B cell (primary cell): ENCODE results near the gene RMND1. TPM values are rescaled to one million over a fixed set of nuclear protein-coding genes. Genes with fewer than 3 reads are reported as not detected.

Experiments used
- ATAC-seq: fragments of 200-7000 bp; cut with Tn5 transposase; one replicate; pipeline ENCODE4 v1.10.0; 2021; ENCODE audit warnings: low read depth, mild to moderate bottlenecking, moderate number of reproducible peaks, moderate library complexity
- CTCF ChIA-PET: fragments of 350-600 bp; sonication (Branson Sonifier 250); formaldehyde crosslinking; loops from one replicate; lab custom pipeline; 2021; ENCODE audit warnings: antibody characterized with exemption, inconsistent platforms; lab: Charles Lee
- POLR2A ChIA-PET: fragments of 350-600 bp; sonication (Branson Sonifier 250); formaldehyde crosslinking; loops from one replicate; lab custom pipeline; 2021; ENCODE audit warnings: antibody characterized with exemption; lab: Charles Lee
- DNase-seq: peaks from one replicate; pipeline ENCODE4 v3.0.0; 2013
- H2AFZ ChIP-seq: 2 replicates; pipeline ENCODE4 v1.6.1; 2012; ENCODE audit warnings: mild to moderate bottlenecking, low read depth, low read length; ENCODE audit not compliant: insufficient read depth, poor library complexity, severe bottlenecking
- H3K27ac ChIP-seq, 2 donors: 1 replicate in 1 of 2; 2 replicates in 1 of 2; pipeline ENCODE4 v1.5.1; 2012 to 2013; ENCODE audit warnings: low read length in 2 of 2, mild to moderate bottlenecking in 2 of 2, moderate library complexity in 1 of 2
- H3K27me3 ChIP-seq, 4 experiments: fragments of 200-600 bp in 1 of 4; sonication (generic) in 1 of 4; replicated peaks in 1 of 4; 1 replicate in 2 of 4; 2 replicates in 2 of 4; pipeline versions ENCODE4 v1.6.1 to v1.7.0; 2013 to 2016; ENCODE audit warnings: low read length in 3 of 4, mild to moderate bottlenecking in 2 of 4, mixed read lengths in 1 of 4, moderate library complexity in 1 of 4; ENCODE audit not compliant: insufficient read depth in 4 of 4, control insufficient read depth in 3 of 4; ENCODE audit errors: control extremely low read depth in 1 of 4
- H3K36me3 ChIP-seq, 2 experiments: replicated peaks in 1 of 2; 1 replicate in 1 of 2; 2 replicates in 1 of 2; pipeline versions ENCODE4 v1.6.1 to v1.7.1; 2013; ENCODE audit warnings: low read length in 1 of 2; ENCODE audit not compliant: insufficient read depth in 2 of 2, control insufficient read depth in 1 of 2; ENCODE audit errors: control extremely low read depth in 1 of 2, extremely low read depth in 1 of 2
- H3K4me1 ChIP-seq, 2 donors: fragments of 200-600 bp in 1 of 2; sonication (generic) in 1 of 2; 1 replicate in 1 of 2; 2 replicates in 1 of 2; pipeline versions ENCODE4 v1.5.1 to v1.6.1; 2013 to 2017; ENCODE audit warnings: low read length in 2 of 2; ENCODE audit not compliant: control insufficient read depth in 2 of 2, insufficient read depth in 2 of 2
- H3K4me2 ChIP-seq: replicated peaks from 2 replicates; pipeline ENCODE3; 2012; ENCODE audit warnings: mild to moderate bottlenecking, low read depth, low read length; ENCODE audit not compliant: poor library complexity, severe bottlenecking
- H3K4me3 ChIP-seq, 5 experiments: fragments of 200-600 bp in 1 of 5; sonication (generic) in 1 of 5; 1 replicate in 3 of 5; 2 replicates in 2 of 5; pipeline versions ENCODE4 v1.5.1 to v1.7.0; 2011 to 2016; ENCODE audit warnings: low read length in 4 of 5, mild to moderate bottlenecking in 4 of 5, low read depth in 2 of 5, control low read depth in 1 of 5, moderate library complexity in 1 of 5; ENCODE audit not compliant: insufficient read depth in 1 of 5; ENCODE audit errors: control extremely low read depth in 1 of 5, extremely low read depth in 1 of 5
- H3K79me2 ChIP-seq: fragments of 200-600 bp; sonication (generic); one replicate; pipeline ENCODE4 v1.6.0; 2016; ENCODE audit warnings: low read length; ENCODE audit not compliant: control insufficient read depth, insufficient read depth
- H3K9ac ChIP-seq: fragments of 200-600 bp; sonication (generic); 2 replicates; pipeline ENCODE4 v1.6.1; 2017; ENCODE audit warnings: mild to moderate bottlenecking, low read length, moderate library complexity
- H3K9me3 ChIP-seq, 3 donors: one replicate each; pipeline versions ENCODE4 v1.6.1 to v1.7.1; 2013; ENCODE audit warnings: low read length in 2 of 3; ENCODE audit not compliant: control insufficient read depth in 2 of 3, insufficient read depth in 1 of 3; ENCODE audit errors: control extremely low read depth in 1 of 3
- H4K20me1 ChIP-seq: 2 replicates; pipeline ENCODE4 v1.6.0; 2012; ENCODE audit warnings: mild to moderate bottlenecking, low read length; ENCODE audit not compliant: insufficient read depth, control insufficient read depth, poor library complexity, severe bottlenecking
- H3K27ac Mint-ChIP-seq: one replicate; pipeline ENCODE4 v1.8.0; 2021; ENCODE audit warnings: mixed read lengths
- H3K27me3 Mint-ChIP-seq: one replicate; pipeline ENCODE4 v1.8.0; 2021; ENCODE audit warnings: mixed read lengths
- H3K4me1 Mint-ChIP-seq: one replicate; pipeline ENCODE4 v1.8.0; 2021; ENCODE audit warnings: mixed read lengths
- H3K4me3 Mint-ChIP-seq: one replicate; pipeline ENCODE4 v1.8.0; 2021; ENCODE audit warnings: mixed read lengths
- H3K9me3 Mint-ChIP-seq: one replicate; pipeline ENCODE4 v1.8.0; 2022; ENCODE audit warnings: mixed read lengths; ENCODE audit not compliant: insufficient read depth
- EZH2 ChIP-seq: IDR thresholded peaks from 2 replicates; pipeline ENCODE4 v1.6.1; 2012; ENCODE audit warnings: borderline replicate concordance, low read depth, mild to moderate bottlenecking, moderate library complexity, low read length; ENCODE audit not compliant: insufficient read depth, poor library complexity, severe bottlenecking
- WGBS: methylation state at CpG from one replicate; pipeline ENCODE4 v1.1.5; 2013; ENCODE audit warnings: missing lambda C conversion rate; ENCODE audit not compliant: insufficient coverage; 5-methylcytosine and 5-hydroxymethylcytosine counted together
- intact Hi-C: fragments of 100-400 bp; cut with micrococcal nuclease; formaldehyde crosslinking; loops from one replicate; pipeline ENCODE4 v1.10.0; 2022
- polyA plus RNA-seq: library from polyadenylated mRNA; depleted of rRNA; stranded (reverse); fragments of >200 nt; gene quantifications from 2 replicates; pipeline ENCODE4 v1.2.3, GENCODE V29; 2012
- total RNA-seq, 2 donors: library from RNA; stranded (reverse); fragments of 120-200 nt in 1 of 2; gene quantifications; 1 replicate in 1 of 2; 2 replicates in 1 of 2; pipeline versions ENCODE4 v1.2.3 to v1.2.4, GENCODE V29; 2013 to 2022
- TF ChIP-seq, protein P1 (sequence below): fragments of 200-600 bp; IDR thresholded peaks from one replicate; pipeline ENCODE4 v1.8.0; 2022; ENCODE audit warnings: antibody characterized with exemption, mild to moderate bottlenecking

Gene RMND1
- total and polyA plus RNA-seq, 2 donors (not counting 1 experiment from before 2014, with no cell fraction given), result 4.3 to 15.7 TPM

- Mint-ChIP-seq H3K4me1 (peaks cover 60% of the 10 kb centered on the region), H3K27ac (peak overlapping the region; percentile 50), H3K4me3 (peak overlapping the region; percentile 99), H3K27me3 (no peaks in the 10 kb centered on the region), H3K9me3 (no peaks in the 10 kb centered on the region)
- peak overlapping the region in 1 of 2 donors; percentile 80 for H3K27ac ChIP-seq
- H2AFZ ChIP-seq, result no peak overlapping the region
- peaks cover 43 to 51% of the 10 kb centered on the region in 2 donors for H3K4me1 ChIP-seq
- H3K9ac ChIP-seq, result no peak overlapping the region
- H4K20me1 ChIP-seq, result peaks cover 63% of the 10 kb centered on the region
- peaks cover 2 to 8% of the 10 kb centered on the region in 2 experiments for H3K36me3 ChIP-seq
- H3K4me3 ChIP-seq, result no peak overlapping the region
- peaks cover 58% of the 10 kb centered on the region for H3K79me2 ChIP-seq
- H3K4me2 ChIP-seq, result peak overlapping the region; percentile 4
- ChIA-PET POLR2A (interaction anchor here (0.6 kb wide), 1 partner anchor 13 kb away, joined by 3 read pairs; no protein-coding TSS in a partner anchor), CTCF (interaction anchor here (0.7 to 4.8 kb wide), 2 partner anchors 12 to 13 kb away, joined by 3 to 25 read pairs; no protein-coding TSS in a partner anchor)
- intact Hi-C loops, result loop anchor here (5.0 to 10.0 kb wide), 2 partner anchors 1389 to 1826 kb away; partner anchors contain the start of gene GINM1
- WGBS, result 86% methylated on average over 1 of the region's 4 CpGs
- H3K27me3 ChIP-seq, result no peaks in the 10 kb centered on the region
- DNase-seq (no peak), ATAC-seq (no peak)
- no peaks in the 10 kb centered on the region for H3K9me3 ChIP-seq
- TF ChIP-seq, protein P1, sequence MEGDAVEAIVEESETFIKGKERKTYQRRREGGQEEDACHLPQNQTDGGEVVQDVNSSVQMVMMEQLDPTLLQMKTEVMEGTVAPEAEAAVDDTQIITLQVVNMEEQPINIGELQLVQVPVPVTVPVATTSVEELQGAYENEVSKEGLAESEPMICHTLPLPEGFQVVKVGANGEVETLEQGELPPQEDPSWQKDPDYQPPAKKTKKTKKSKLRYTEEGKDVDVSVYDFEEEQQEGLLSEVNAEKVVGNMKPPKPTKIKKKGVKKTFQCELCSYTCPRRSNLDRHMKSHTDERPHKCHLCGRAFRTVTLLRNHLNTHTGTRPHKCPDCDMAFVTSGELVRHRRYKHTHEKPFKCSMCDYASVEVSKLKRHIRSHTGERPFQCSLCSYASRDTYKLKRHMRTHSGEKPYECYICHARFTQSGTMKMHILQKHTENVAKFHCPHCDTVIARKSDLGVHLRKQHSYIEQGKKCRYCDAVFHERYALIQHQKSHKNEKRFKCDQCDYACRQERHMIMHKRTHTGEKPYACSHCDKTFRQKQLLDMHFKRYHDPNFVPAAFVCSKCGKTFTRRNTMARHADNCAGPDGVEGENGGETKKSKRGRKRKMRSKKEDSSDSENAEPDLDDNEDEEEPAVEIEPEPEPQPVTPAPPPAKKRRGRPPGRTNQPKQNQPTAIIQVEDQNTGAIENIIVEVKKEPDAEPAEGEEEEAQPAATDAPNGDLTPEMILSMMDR, result no peak
- TF ChIP-seq EZH2, result no peak
Observed at GRCh38 chr6:151393410-151393809, 58.5 kb downstream of the RMND1 start.

DNA sequence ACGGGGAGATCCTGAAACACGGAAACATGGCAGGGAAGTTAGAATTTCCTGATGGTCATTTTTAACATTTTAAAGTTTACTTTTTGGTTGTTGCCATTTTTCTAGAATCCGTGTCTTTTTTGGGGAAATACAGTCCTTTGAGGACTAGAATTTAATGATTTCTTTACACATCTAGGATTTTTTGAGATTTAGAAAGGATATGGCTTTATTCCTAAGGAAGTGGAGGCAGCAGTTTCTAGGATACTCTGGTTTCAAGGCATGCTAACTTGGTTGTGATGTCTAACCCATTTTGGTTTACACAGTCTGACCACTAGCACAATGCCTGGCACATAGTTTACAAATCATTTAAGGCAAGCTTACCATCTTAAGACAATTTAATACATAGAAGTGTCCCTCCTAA lies 59.5 kb downstream of the RMND1 start:
- Histone ChIP-seq H2AFZ (peak overlapping the region; percentile 45), H3K4me2 (peak overlapping the region; percentile 90), H3K4me3 (peak overlapping the region; percentile 67 to 86 (median 84)), H4K20me1 (peaks cover 53% of the 10 kb centered on the region), H3K36me3 (peaks cover 0 to 3% of the 10 kb centered on the region in 2 experiments), H3K9me3 (no peaks in the 10 kb centered on the region), H3K27me3 (no peaks in the 10 kb centered on the region), H3K9ac (peak overlapping the region; percentile 94), H3K27ac (peak overlapping the region; percentile 77 to 80), H3K79me2 (peaks cover 58% of the 10 kb centered on the region), H3K4me1 (peaks cover 48 to 52% of the 10 kb centered on the region in 2 donors)
- no peaks in the 10 kb centered on the region for H3K27me3 Mint-ChIP-seq
- no peaks in the 10 kb centered on the region for H3K9me3 Mint-ChIP-seq
- ChIA-PET POLR2A (no interaction called here), CTCF (interaction anchor here (0.6 to 0.7 kb wide), 2 partner anchors 13 to 57 kb away, joined by 3 to 4 read pairs; no protein-coding TSS in a partner anchor)
- intact Hi-C loops, result loop anchor here (1.0 to 10.0 kb wide), 3 partner anchors 16 to 1825 kb away; partner anchors contain the start of gene GINM1
- H3K4me1 Mint-ChIP-seq, result peaks cover 58% of the 10 kb centered on the region
- ATAC-seq (no peak), DNase-seq (no peak)
- peak overlapping the region; percentile 98 for H3K27ac Mint-ChIP-seq
- TF ChIP-seq, protein P1, result no peak
- TF ChIP-seq EZH2, result no peak
- peak overlapping the region; percentile 99 for H3K4me3 Mint-ChIP-seq
- WGBS, result no CpG with 5 or more reads among the region's 3 CpGs
